HepG2 (cell line): ENCODE measurements around the gene NDUFS2. TPM values are rescaled to one million over a fixed set of nuclear protein-coding genes. Genes with fewer than 3 reads are reported as not detected.
A peak's percentile ranks its signal among the peaks of the same experiment; 100 is the strongest.

Source experiments
- ATAC-seq: fragments of 200-7000 bp; cut with Tn5 transposase; 3 replicates; pipeline ENCODE4 v1.9.1; 2020; ENCODE audit warnings: mild to moderate bottlenecking, moderate library complexity
- BruUV-seq: library from RNA; stranded (reverse); fragments of 400-500 nt; replicated peaks from 2 replicates; lab custom pipeline; 2021; lab: Mats Ljungman, UMichigan
- CTCF ChIA-PET: fragments of 300-600 bp; formaldehyde crosslinking; extraction: SDS; loops from one replicate; lab custom pipeline; 2021; ENCODE audit warnings: low total read pairs, inconsistent platforms, low intra/inter-chr PET ratio; lab: Yijun Ruan, JAX
- POLR2A ChIA-PET: fragments of 350-600 bp; sonication (Branson Sonifier 250); formaldehyde crosslinking; loops from one replicate; lab custom pipeline; 2020; ENCODE audit warnings: antibody characterized with exemption, inconsistent platforms; lab: Yijun Ruan, JAX
- DNase-seq: peaks from one replicate; pipeline ENCODE4 v3.0.0-alpha.2; 2015; ENCODE audit warnings: low spot score
- FAIRE-seq: peaks from 3 replicates; lab custom pipeline; 2011; peaks lifted over from hg19 to GRCh38; lab: Jason Lieb, UNC
- H2AFZ ChIP-seq: one replicate; pipeline ENCODE4 v1.6.1; 2011; ENCODE audit warnings: low read length, inconsistent platforms
- H3K27ac ChIP-seq: fragments of 300-600 bp; 3 replicates; pipeline ENCODE4 v1.8.0; 2011; ENCODE audit warnings: mixed run types, mild to moderate bottlenecking, mixed read lengths, low read length, inconsistent platforms; ENCODE audit not compliant: insufficient read depth; ENCODE audit errors: extremely low read length
- H3K27me3 ChIP-seq, 2 experiments: fragments of 200-600 bp in 1 of 2; 2 replicates in 1 of 2; 3 replicates in 1 of 2; pipeline versions ENCODE4 v1.6.0 to v1.8.0; 2011; ENCODE audit warnings: low read length in 2 of 2, mild to moderate bottlenecking in 2 of 2, moderate library complexity in 2 of 2, inconsistent platforms in 1 of 2; ENCODE audit not compliant: insufficient read depth in 2 of 2, control insufficient read depth in 1 of 2
- H3K36me3 ChIP-seq, 2 experiments: fragments of 200-600 bp in 1 of 2; replicated peaks in 1 of 2; 2 replicates in 1 of 2; 3 replicates in 1 of 2; pipeline versions ENCODE4 v1.5.1 to v1.8.0; 2011; ENCODE audit warnings: low read length in 2 of 2, inconsistent platforms in 1 of 2; ENCODE audit not compliant: insufficient read depth in 2 of 2, control insufficient read depth in 1 of 2
- H3K4me1 ChIP-seq: 2 replicates; pipeline ENCODE4 v1.5.1; 2012; ENCODE audit warnings: low read length, inconsistent platforms; ENCODE audit not compliant: insufficient read depth
- H3K4me2 ChIP-seq: 2 replicates; pipeline ENCODE4 v1.6.0; 2011; ENCODE audit warnings: low read depth, low read length, inconsistent platforms
- H3K4me3 ChIP-seq, 3 experiments: fragments of 200-600 bp in 1 of 3; sonication (generic), shearing (Covaris generic) in 1 of 3; replicated peaks in 1 of 3; 2 replicates each; pipeline ENCODE4 v1.5.1; 2011 to 2016; ENCODE audit warnings: low read length in 3 of 3, inconsistent platforms in 2 of 3, low read depth in 2 of 3, mild to moderate bottlenecking in 2 of 3, control low read depth in 1 of 3, mixed read lengths in 1 of 3; ENCODE audit not compliant: insufficient read depth in 1 of 3
- H3K79me2 ChIP-seq: one replicate; pipeline ENCODE4 v1.6.1; 2011; ENCODE audit warnings: low read length, inconsistent platforms; ENCODE audit not compliant: insufficient read depth
- H3K9ac ChIP-seq: 2 replicates; pipeline ENCODE4 v1.6.0; 2011; ENCODE audit warnings: mild to moderate bottlenecking, low read depth, low read length, inconsistent platforms; ENCODE audit not compliant: insufficient read depth
- H3K9me3 ChIP-seq: 2 replicates; pipeline ENCODE4 v1.5.1; 2012; ENCODE audit warnings: mild to moderate bottlenecking, low read length
- H4K20me1 ChIP-seq: 2 replicates; pipeline ENCODE4 v1.6.0; 2011; ENCODE audit warnings: inconsistent platforms, mild to moderate bottlenecking, low read length, moderate library complexity; ENCODE audit not compliant: insufficient read depth
- CENPBD1 ChIP-seq: sonication (generic); formaldehyde crosslinking; IDR thresholded peaks from 2 replicates; pipeline ENCODE4 v1.8.0; 2022; ENCODE audit warnings: missing genetic modification reagents, low read depth, mild to moderate bottlenecking, borderline replicate concordance
- RFX3 ChIP-seq: IDR thresholded peaks from 2 replicates; pipeline ENCODE4 v1.6.1; 2016; ENCODE audit warnings: missing biosample characterization, missing genetic modification reagents
- SALL2 ChIP-seq: sonication (generic); formaldehyde crosslinking; IDR thresholded peaks from 2 replicates; pipeline ENCODE4 v1.8.1; 2023; ENCODE audit warnings: mild to moderate bottlenecking, missing genetic modification reagents, inconsistent platforms
- ZFP82 ChIP-seq: sonication (generic); formaldehyde crosslinking; IDR thresholded peaks from 2 replicates; pipeline ENCODE4 v1.5.1; 2020; ENCODE audit warnings: mild to moderate bottlenecking, missing genetic modification reagents, borderline replicate concordance
- ZNF180 ChIP-seq: sonication (generic); formaldehyde crosslinking; IDR thresholded peaks from 2 replicates; pipeline ENCODE4 v1.4.0; 2020; ENCODE audit warnings: low read depth, missing genetic modification reagents, borderline replicate concordance
- ZNF232 ChIP-seq: sonication (generic); formaldehyde crosslinking; IDR thresholded peaks from 2 replicates; pipeline ENCODE4 v1.4.0; 2020; ENCODE audit warnings: missing genetic modification reagents, borderline replicate concordance
- ZNF264 ChIP-seq: sonication (generic); formaldehyde crosslinking; IDR thresholded peaks from 2 replicates; pipeline ENCODE4 v1.4.0; 2020; ENCODE audit warnings: missing genetic modification reagents
- ZNF276 ChIP-seq: sonication (generic); formaldehyde crosslinking; IDR thresholded peaks from 2 replicates; pipeline ENCODE4 v1.4.0; 2020; ENCODE audit warnings: mild to moderate bottlenecking, low read depth, missing genetic modification reagents
- ZNF496 ChIP-seq: sonication (generic); formaldehyde crosslinking; IDR thresholded peaks from 2 replicates; pipeline ENCODE4 v1.8.1; 2023; ENCODE audit warnings: mild to moderate bottlenecking, moderate library complexity, missing genetic modification reagents; ENCODE audit not compliant: insufficient replicate concordance
- ZNF572 ChIP-seq: sonication (generic); formaldehyde crosslinking; IDR thresholded peaks from 2 replicates; pipeline ENCODE4 v1.5.1; 2020; ENCODE audit warnings: mild to moderate bottlenecking, missing genetic modification reagents
- ZNF83 ChIP-seq: sonication (generic); formaldehyde crosslinking; IDR thresholded peaks from 2 replicates; pipeline ENCODE4 v1.4.0; 2020; ENCODE audit warnings: missing genetic modification reagents, mild to moderate bottlenecking, borderline replicate concordance
- WGBS: methylation state at CpG from one replicate; pipeline ENCODE4 v1.1.6; 2017; ENCODE audit warnings: low lambda C conversion rate; 5-methylcytosine and 5-hydroxymethylcytosine counted together
- in situ Hi-C: cut with HindIII; loops from 2 replicates; pipeline ENCODE4 v1.10.0; 2017; ENCODE audit warnings: low pct_unique_long_range_greater_than_20kb; ENCODE audit not compliant: extremely low pct_ligation_motif_present
- intact Hi-C: fragments of 100-400 bp; cut with micrococcal nuclease; formaldehyde crosslinking; loops from one replicate; pipeline ENCODE4 v1.10.0; 2022; ENCODE audit not compliant: unreplicated experiment
- polyA plus RNA-seq, 8 experiments: library from polyadenylated mRNA; depleted of rRNA in 3 of 8; stranded (reverse) in 7 of 8; unstranded in 1 of 8; fragments of >200 nt; fragmentation: Illumina TruSeq in 4 of 8; extraction: Trizol in 4 of 8; gene quantifications; 2 replicates each; pipeline versions ENCODE4 v1.2.1 to v1.2.3, GENCODE V29; 2011 to 2016; ENCODE audit warnings: low read depth in 4 of 8, missing spikeins in 1 of 8, mixed read lengths in 1 of 8; ENCODE audit not compliant: insufficient read depth in 1 of 8
- total RNA-seq, 5 experiments: library from RNA; depleted of rRNA; stranded (reverse); fragments of >200 nt; fragmentation: Illumina TruSeq; extraction: Trizol; gene quantifications; 2 replicates each; pipeline ENCODE4 v1.2.3, GENCODE V29; 2016; ENCODE audit warnings: low read depth in 1 of 5

Gene NDUFS2
- total and polyA plus RNA-seq, 2 of the 13 experiments (the other 11 are each of a cell fraction or from before 2014, with no cell fraction given), result 89.9 to 118 TPM

GRCh38 chr1:161241682-161242081 is 39.5 kb downstream of the NDUFS2 start:
- WGBS, result 34% methylated on average over 2 of the region's 3 CpGs
- FAIRE-seq, result no peak

GRCh38 chr1:161242313-161242712 is 40.1 kb downstream of the NDUFS2 start:
- H2AFZ ChIP-seq, result no peak overlapping the region
- TF ChIP-seq ZFP82 (CRISPR knock-in tag) (no peak), ZNF572 (no peak), CENPBD1 (CRISPR knock-in tag) (no peak), ZNF276 (CRISPR knock-in tag) (no peak), ZNF83 (CRISPR knock-in tag) (no peak), ZNF264 (CRISPR knock-in tag) (no peak), SALL2 (no peak)
- no peaks in the 10 kb centered on the region for H3K36me3 ChIP-seq
- no peak overlapping the region for H3K27ac ChIP-seq
- no peak overlapping the region for H3K4me3 ChIP-seq
- H3K79me2 ChIP-seq, result no peaks in the 10 kb centered on the region
- peaks cover 1 to 3% of the 10 kb centered on the region in 2 experiments; a peak in 3 of 5 replicates for H3K27me3 ChIP-seq
- in situ Hi-C loops (no loop called here), intact Hi-C loops (no loop called here)
- no peaks in the 10 kb centered on the region for H4K20me1 ChIP-seq
- BruUV-seq, result no TSS peak
- ChIA-PET POLR2A (no interaction called here), CTCF (no interaction called here)
- H3K4me1 ChIP-seq, result peaks cover 31% of the 10 kb centered on the region
- H3K9ac ChIP-seq, result no peak overlapping the region
- 34% methylated on average over 2 of the region's 2 CpGs for WGBS
- H3K9me3 ChIP-seq, result no peaks in the 10 kb centered on the region
- FAIRE-seq, result no peak
- no peak overlapping the region for H3K4me2 ChIP-seq
- DNase-seq, result no peak
- ATAC-seq, result no peak

More at GRCh38 chr1:161241682-161242081, 39.5 kb downstream of the NDUFS2 start:
- no peak overlapping the region for H2AFZ ChIP-seq
- BruUV-seq, result no TSS peak
- H3K27ac ChIP-seq, result no peak overlapping the region
- peaks cover 37% of the 10 kb centered on the region for H3K4me1 ChIP-seq
- TF ChIP-seq RFX3 (CRISPR knock-in tag) (0 out of 2 replicates have a peak, but pooled peaks have one; percentile 45), ZNF232 (CRISPR knock-in tag) (no peak), ZNF496 (CRISPR knock-in tag) (no peak), ZNF180 (CRISPR knock-in tag) (no peak)
- in situ Hi-C loops (no loop called here), intact Hi-C loops (no loop called here)
- CTCF ChIA-PET, result no interaction called here
- no peaks in the 10 kb centered on the region for H3K79me2 ChIP-seq
- ATAC-seq (no peak), DNase-seq (no peak)
- no peaks in the 10 kb centered on the region for H4K20me1 ChIP-seq
- POLR2A ChIA-PET, result no interaction called here
- no peak overlapping the region for H3K4me2 ChIP-seq
- no peak overlapping the region for H3K9ac ChIP-seq
- no peaks in the 10 kb centered on the region for H3K36me3 ChIP-seq
- peaks cover 1 to 3% of the 10 kb centered on the region in 2 experiments; a peak in 3 of 5 replicates for H3K27me3 ChIP-seq
- H3K9me3 ChIP-seq, result no peaks in the 10 kb centered on the region
- H3K4me3 ChIP-seq, result no peak overlapping the region
